Measurements from ENCODE around the gene DAAM1.

DNA sequence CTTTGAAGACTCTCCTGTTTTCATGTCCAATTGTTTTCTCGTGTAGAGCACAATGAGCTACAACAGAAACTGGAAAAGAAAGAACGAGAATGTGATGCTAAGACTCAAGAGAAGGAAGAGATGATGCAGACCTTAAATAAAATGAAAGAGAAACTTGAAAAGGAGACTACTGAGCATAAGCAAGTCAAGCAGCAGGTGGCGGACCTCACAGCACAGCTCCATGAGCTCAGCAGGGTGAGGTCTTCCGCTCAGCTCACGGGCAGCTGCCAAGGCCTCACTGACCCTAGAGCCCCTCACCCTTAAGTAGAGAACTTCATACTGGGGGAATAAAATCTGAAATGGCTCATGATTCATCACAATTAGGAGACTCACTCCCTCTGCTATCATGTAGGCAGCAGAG is 142.0 kb downstream of the DAAM1 start:
- TF ChIP-seq POLR2A (IDR thresholded peaks at IDR 0.05) (no peak), POLR2AphosphoS5 (IDR thresholded peaks at IDR 0.05) (no peak)
- TF ChIP-seq, protein P1, sequence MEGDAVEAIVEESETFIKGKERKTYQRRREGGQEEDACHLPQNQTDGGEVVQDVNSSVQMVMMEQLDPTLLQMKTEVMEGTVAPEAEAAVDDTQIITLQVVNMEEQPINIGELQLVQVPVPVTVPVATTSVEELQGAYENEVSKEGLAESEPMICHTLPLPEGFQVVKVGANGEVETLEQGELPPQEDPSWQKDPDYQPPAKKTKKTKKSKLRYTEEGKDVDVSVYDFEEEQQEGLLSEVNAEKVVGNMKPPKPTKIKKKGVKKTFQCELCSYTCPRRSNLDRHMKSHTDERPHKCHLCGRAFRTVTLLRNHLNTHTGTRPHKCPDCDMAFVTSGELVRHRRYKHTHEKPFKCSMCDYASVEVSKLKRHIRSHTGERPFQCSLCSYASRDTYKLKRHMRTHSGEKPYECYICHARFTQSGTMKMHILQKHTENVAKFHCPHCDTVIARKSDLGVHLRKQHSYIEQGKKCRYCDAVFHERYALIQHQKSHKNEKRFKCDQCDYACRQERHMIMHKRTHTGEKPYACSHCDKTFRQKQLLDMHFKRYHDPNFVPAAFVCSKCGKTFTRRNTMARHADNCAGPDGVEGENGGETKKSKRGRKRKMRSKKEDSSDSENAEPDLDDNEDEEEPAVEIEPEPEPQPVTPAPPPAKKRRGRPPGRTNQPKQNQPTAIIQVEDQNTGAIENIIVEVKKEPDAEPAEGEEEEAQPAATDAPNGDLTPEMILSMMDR (IDR thresholded peaks at IDR 0.05), result no peak

All from upper lobe of left lung (tissue), 4 donors.